Lung (tissue), 12 donors: ENCODE data around the gene GRK4. TPM values are rescaled to one million over a fixed set of nuclear protein-coding genes. Genes with fewer than 3 reads are reported as not detected.
A peak's percentile ranks its signal among the peaks of the same experiment; 100 is the strongest.

Experiments used
- ATAC-seq: fragments of 200-7000 bp; cut with Tn5 transposase; one replicate; pipeline ENCODE4 v1.9.1; 2020; ENCODE audit warnings: moderate number of reproducible peaks; ENCODE audit not compliant: insufficient read depth, low FRiP score
- DNase-seq, 3 donors: peaks; one replicate each; pipeline ENCODE4 v3.0.0-alpha.2; 2013 to 2017
- H3K27ac ChIP-seq, 2 donors: one replicate each; pipeline ENCODE4 v1.5.1; 2013; ENCODE audit warnings: mild to moderate bottlenecking in 2 of 2, moderate library complexity in 2 of 2, control low read depth in 1 of 2, inconsistent platforms in 1 of 2, low read depth in 1 of 2, low read length in 1 of 2
- H3K27me3 ChIP-seq, 3 donors: one replicate each; pipeline ENCODE4 v1.5.1; 2013; ENCODE audit warnings: low read length in 2 of 3; ENCODE audit not compliant: control insufficient read depth in 3 of 3, insufficient read depth in 3 of 3
- H3K36me3 ChIP-seq, 4 donors: one replicate each; pipeline ENCODE4 v1.5.1; 2013; ENCODE audit warnings: low read length in 4 of 4, mild to moderate bottlenecking in 1 of 4, moderate library complexity in 1 of 4; ENCODE audit not compliant: control insufficient read depth in 4 of 4, insufficient read depth in 4 of 4
- H3K4me1 ChIP-seq, 5 donors: one replicate each; pipeline ENCODE4 v1.5.1; 2013; ENCODE audit warnings: low read length in 5 of 5, mild to moderate bottlenecking in 2 of 5, moderate library complexity in 1 of 5; ENCODE audit not compliant: control insufficient read depth in 5 of 5, insufficient read depth in 5 of 5
- H3K4me3 ChIP-seq: one replicate; pipeline ENCODE4 v1.5.1; 2013; ENCODE audit warnings: mild to moderate bottlenecking, control low read depth, moderate library complexity
- H3K9ac ChIP-seq, 2 donors: one replicate each; pipeline ENCODE4 v1.5.1; 2013; ENCODE audit warnings: low read length in 2 of 2, control low read depth in 1 of 2; ENCODE audit not compliant: insufficient read depth in 1 of 2
- H3K9me3 ChIP-seq, 4 donors: one replicate each; pipeline ENCODE4 v1.5.1; 2013; ENCODE audit warnings: low read length in 3 of 4, mild to moderate bottlenecking in 1 of 4, moderate library complexity in 1 of 4; ENCODE audit not compliant: control insufficient read depth in 4 of 4, insufficient read depth in 3 of 4
- WGBS, 2 donors: extraction: QIAGEN DNeasy Blood & Tissue Kit; methylation state at CpG; one replicate each; pipeline ENCODE4 v1.1.7; 2013; 5-methylcytosine and 5-hydroxymethylcytosine counted together
- polyA plus RNA-seq, 2 donors: library from polyadenylated mRNA; stranded (reverse); fragments of 200-250 nt; gene quantifications; one replicate each; pipeline ENCODE4 v1.2.1, GENCODE V29; 2013
- total RNA-seq, 2 donors: library from RNA; depleted of rRNA in 1 of 2; stranded (reverse); fragments of >200 nt in 1 of 2; gene quantifications; one replicate each; pipeline ENCODE4 v1.2.1, GENCODE V29; 2014 to 2021
- TF ChIP-seq, protein P1 (sequence below): IDR thresholded peaks from 2 replicates; pipeline ENCODE4 v1.5.1; 2012; ENCODE audit warnings: mild to moderate bottlenecking; ENCODE audit errors: control extremely low read depth, extremely low read depth
- donor health status: control.
- donor health status: control.
- donor health status: Bipolar disorder and iron deficiency.
- donor health status: healthy.
- donor health status: DM: yes; HTN: yes; CAD: no.

GRK4 gene
- total and polyA plus RNA-seq, 4 donors, result 1.8 to 6.7 (median 3.2) TPM

DNA sequence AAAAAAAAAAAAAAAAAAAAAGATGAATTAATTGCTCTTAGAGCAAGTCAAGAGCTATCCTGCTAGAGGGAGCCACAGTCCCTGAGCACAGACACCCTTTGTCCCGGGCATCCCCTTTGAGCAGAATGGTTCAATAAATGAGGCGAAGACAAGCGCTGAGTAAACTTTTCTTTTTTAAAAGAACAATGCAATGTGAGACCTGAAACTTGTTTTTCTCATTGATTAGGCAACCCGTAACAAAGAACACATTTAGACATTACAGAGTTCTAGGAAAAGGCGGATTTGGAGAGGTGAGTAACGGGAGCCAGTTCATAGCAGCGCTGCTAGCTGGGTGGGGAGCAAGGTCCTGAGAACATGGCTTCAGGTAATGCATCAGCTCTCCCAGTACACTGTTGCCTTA lies 46.1 kb downstream of the GRK4 start:
- 74 to 89% methylated on average over 7 of the region's 7 CpGs for WGBS, 2 donors
- no peak for ATAC-seq
- Histone ChIP-seq H3K36me3 (peaks cover 0 to 5% (median 0%) of the 10 kb centered on the region in 4 donors), H3K4me3 (no peak overlapping the region), H3K27ac (no peak overlapping the region), H3K9ac (no peak overlapping the region), H3K27me3 (no peaks in the 10 kb centered on the region), H3K9me3 (no peaks in the 10 kb centered on the region), H3K4me1 (peaks cover 0 to 14% (median 0%) of the 10 kb centered on the region in 5 donors)
- TF ChIP-seq, protein P1, sequence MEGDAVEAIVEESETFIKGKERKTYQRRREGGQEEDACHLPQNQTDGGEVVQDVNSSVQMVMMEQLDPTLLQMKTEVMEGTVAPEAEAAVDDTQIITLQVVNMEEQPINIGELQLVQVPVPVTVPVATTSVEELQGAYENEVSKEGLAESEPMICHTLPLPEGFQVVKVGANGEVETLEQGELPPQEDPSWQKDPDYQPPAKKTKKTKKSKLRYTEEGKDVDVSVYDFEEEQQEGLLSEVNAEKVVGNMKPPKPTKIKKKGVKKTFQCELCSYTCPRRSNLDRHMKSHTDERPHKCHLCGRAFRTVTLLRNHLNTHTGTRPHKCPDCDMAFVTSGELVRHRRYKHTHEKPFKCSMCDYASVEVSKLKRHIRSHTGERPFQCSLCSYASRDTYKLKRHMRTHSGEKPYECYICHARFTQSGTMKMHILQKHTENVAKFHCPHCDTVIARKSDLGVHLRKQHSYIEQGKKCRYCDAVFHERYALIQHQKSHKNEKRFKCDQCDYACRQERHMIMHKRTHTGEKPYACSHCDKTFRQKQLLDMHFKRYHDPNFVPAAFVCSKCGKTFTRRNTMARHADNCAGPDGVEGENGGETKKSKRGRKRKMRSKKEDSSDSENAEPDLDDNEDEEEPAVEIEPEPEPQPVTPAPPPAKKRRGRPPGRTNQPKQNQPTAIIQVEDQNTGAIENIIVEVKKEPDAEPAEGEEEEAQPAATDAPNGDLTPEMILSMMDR, result no peak
- DNase-seq, result peak in 1 of 3 donors; percentile 18

- TF ChIP-seq, protein P1, result no peak
- H3K27ac ChIP-seq, result no peak overlapping the region
- H3K4me3 ChIP-seq, result no peak overlapping the region
- DNase-seq (no peak), ATAC-seq (no peak)
- H3K9ac ChIP-seq, result peak overlapping the region in 1 of 2 donors; percentile 13
- no peaks in the 10 kb centered on the region for H3K27me3 ChIP-seq
- H3K4me1 ChIP-seq, result peaks cover 0 to 14% (median 0%) of the 10 kb centered on the region in 5 donors
- H3K9me3 ChIP-seq, result no peaks in the 10 kb centered on the region
- 76 to 85% methylated on average over 2 of the region's 2 CpGs for WGBS, 2 donors
- peaks cover 0 to 5% (median 0%) of the 10 kb centered on the region in 4 donors for H3K36me3 ChIP-seq
Measured at GRCh38 chr4:3010577-3010976, 47.2 kb downstream of the GRK4 start.

GRCh38 chr4:3010998-3011397 lies 47.6 kb downstream of the GRK4 start:
- Histone ChIP-seq H3K4me1 (peaks cover 0 to 14% (median 0%) of the 10 kb centered on the region in 5 donors), H3K27ac (no peak overlapping the region), H3K4me3 (no peak overlapping the region), H3K36me3 (peaks cover 0 to 5% (median 0%) of the 10 kb centered on the region in 4 donors), H3K9ac (peak overlapping the region in 1 of 2 donors; percentile 13), H3K9me3 (no peaks in the 10 kb centered on the region), H3K27me3 (no peaks in the 10 kb centered on the region)
- TF ChIP-seq, protein P1, result no peak
- ATAC-seq (no peak), DNase-seq (peak; percentile 28 to 90 (median 86))
- WGBS, 2 donors, result 86% methylated on average over 5 of the region's 5 CpGs
